ENCODE measurements around the gene CYP2E1. TPM values are rescaled to one million over a fixed set of nuclear protein-coding genes. Genes with fewer than 3 reads are reported as not detected.

Gene CYP2E1
- total RNA-seq, 1 experiment from 2014 or later, result 3.5 TPM

- Mint-ChIP-seq H3K27me3 (ENCODE audit: unreplicated experiment) (peaks cover 8% of the 10 kb centered on the region), H3K36me3 (ENCODE audit: insufficient read depth, unreplicated experiment) (no peaks in the 10 kb centered on the region), H3K4me1 (ENCODE audit: low read depth, unreplicated experiment) (no peaks in the 10 kb centered on the region), H3K4me3 (ENCODE audit: low read depth, unreplicated experiment) (no peak overlapping the region), H3K27ac (ENCODE audit: unreplicated experiment) (no peak overlapping the region), H3K9me3 (ENCODE audit: low read depth, unreplicated experiment) (no peaks in the 10 kb centered on the region)
- intact Hi-C loops (cut with micrococcal nuclease; ENCODE audit: unreplicated experiment), result no loop called here
- TF ChIP-seq CTCF (IDR thresholded peaks at IDR 0.05; ENCODE audit: unreplicated experiment), result no peak
- CTCF ChIA-PET, result no interaction called here
- no TSS peak for BruUV-seq (replicated peaks)
- DNase-seq, result no peak
Measured at GRCh38 chr10:133555521-133555920, 28.4 kb downstream of the CYP2E1 start.

- no peaks in the 10 kb centered on the region for H3K9me3 Mint-ChIP-seq (ENCODE audit: low read depth, unreplicated experiment)
- H3K27me3 Mint-ChIP-seq (ENCODE audit: unreplicated experiment), result peaks cover 8% of the 10 kb centered on the region
- no peaks in the 10 kb centered on the region for H3K36me3 Mint-ChIP-seq (ENCODE audit: insufficient read depth, unreplicated experiment)
- no peak overlapping the region for H3K4me3 Mint-ChIP-seq (ENCODE audit: low read depth, unreplicated experiment)
- CTCF ChIA-PET, result interaction anchor here (1.0 to 1.1 kb wide), 3 partner anchors 118 to 228 kb away, joined by 3 to 4 read pairs (median 4); no protein-coding TSS in a partner anchor
- intact Hi-C loops (cut with micrococcal nuclease; ENCODE audit: unreplicated experiment), result no loop called here
- H3K27ac Mint-ChIP-seq (ENCODE audit: unreplicated experiment), result no peak overlapping the region
- no TSS peak for BruUV-seq (replicated peaks)
- H3K4me1 Mint-ChIP-seq (ENCODE audit: low read depth, unreplicated experiment), result no peaks in the 10 kb centered on the region
- TF ChIP-seq CTCF (IDR thresholded peaks at IDR 0.05; ENCODE audit: unreplicated experiment), result no peak
- no peak for DNase-seq
Measured at GRCh38 chr10:133557381-133557780, 30.2 kb downstream of the CYP2E1 start.

- peaks cover 8% of the 10 kb centered on the region for H3K27me3 Mint-ChIP-seq (ENCODE audit: unreplicated experiment)
- H3K4me3 Mint-ChIP-seq (ENCODE audit: low read depth, unreplicated experiment), result no peak overlapping the region
- no peak overlapping the region for H3K27ac Mint-ChIP-seq (ENCODE audit: unreplicated experiment)
- H3K9me3 Mint-ChIP-seq (ENCODE audit: low read depth, unreplicated experiment), result no peaks in the 10 kb centered on the region
- BruUV-seq (replicated peaks), result no TSS peak
- CTCF ChIA-PET, result no interaction called here
- no peaks in the 10 kb centered on the region for H3K4me1 Mint-ChIP-seq (ENCODE audit: low read depth, unreplicated experiment)
- TF ChIP-seq CTCF (IDR thresholded peaks at IDR 0.05; ENCODE audit: unreplicated experiment), result no peak
- intact Hi-C loops (cut with micrococcal nuclease; ENCODE audit: unreplicated experiment), result no loop called here
- no peaks in the 10 kb centered on the region for H3K36me3 Mint-ChIP-seq (ENCODE audit: insufficient read depth, unreplicated experiment)
- DNase-seq, result no peak
Measured at GRCh38 chr10:133559216-133559615, 32.1 kb downstream of the CYP2E1 start.

GRCh38 chr10:133564816-133565215 lies 37.7 kb downstream of the CYP2E1 start:
- CTCF ChIA-PET, result no interaction called here
- H3K27ac Mint-ChIP-seq (ENCODE audit: unreplicated experiment), result no peak overlapping the region
- TF ChIP-seq CTCF (IDR thresholded peaks at IDR 0.05; ENCODE audit: unreplicated experiment), result no peak
- H3K36me3 Mint-ChIP-seq (ENCODE audit: insufficient read depth, unreplicated experiment), result no peaks in the 10 kb centered on the region
- no peaks in the 10 kb centered on the region for H3K27me3 Mint-ChIP-seq (ENCODE audit: unreplicated experiment)
- no peaks in the 10 kb centered on the region for H3K9me3 Mint-ChIP-seq (ENCODE audit: low read depth, unreplicated experiment)
- BruUV-seq (replicated peaks), result no TSS peak
- H3K4me1 Mint-ChIP-seq (ENCODE audit: low read depth, unreplicated experiment), result no peaks in the 10 kb centered on the region
- intact Hi-C loops (cut with micrococcal nuclease; ENCODE audit: unreplicated experiment), result no loop called here
- no peak for DNase-seq
- no peak overlapping the region for H3K4me3 Mint-ChIP-seq (ENCODE audit: low read depth, unreplicated experiment)
